Uterus (tissue), 2 donors: ENCODE measurements around the gene TCF12.

Experiments
- POLR2A ChIP-seq, 2 donors: fragments of 450-650 bp; IDR thresholded peaks; one replicate each; pipeline ENCODE4 v1.6.1; 2016; ENCODE audit warnings: antibody characterized with exemption in 2 of 2, mild to moderate bottlenecking in 1 of 2, moderate library complexity in 1 of 2
- TF ChIP-seq, protein P1 (sequence below), 4 experiments: fragments of 200-600 bp in 2 of 4; fragments of 450-650 bp in 2 of 4; sonication (generic) in 2 of 4; IDR thresholded peaks; one replicate each; pipeline ENCODE4 v1.5.1; 2016 to 2019; ENCODE audit warnings: antibody characterized with exemption in 4 of 4, mild to moderate bottlenecking in 2 of 4, moderate library complexity in 1 of 4

DNA sequence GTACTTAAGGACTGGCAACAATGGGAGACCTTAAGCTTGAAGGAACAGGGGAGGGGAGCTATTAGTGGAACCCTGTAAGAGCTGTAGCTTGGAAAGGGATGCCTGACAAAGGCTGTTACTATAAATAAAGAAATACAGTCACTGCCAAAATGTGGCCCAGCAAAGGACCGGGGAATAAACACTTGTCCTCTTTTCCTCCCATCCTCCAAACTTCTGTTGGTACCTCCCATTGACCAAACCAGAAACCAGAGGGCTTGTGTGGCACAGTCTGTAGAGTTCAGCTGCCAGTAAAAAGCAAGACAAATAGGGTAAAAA is 25.1 kb upstream of the TCF12 start:
- TF ChIP-seq, protein P1, sequence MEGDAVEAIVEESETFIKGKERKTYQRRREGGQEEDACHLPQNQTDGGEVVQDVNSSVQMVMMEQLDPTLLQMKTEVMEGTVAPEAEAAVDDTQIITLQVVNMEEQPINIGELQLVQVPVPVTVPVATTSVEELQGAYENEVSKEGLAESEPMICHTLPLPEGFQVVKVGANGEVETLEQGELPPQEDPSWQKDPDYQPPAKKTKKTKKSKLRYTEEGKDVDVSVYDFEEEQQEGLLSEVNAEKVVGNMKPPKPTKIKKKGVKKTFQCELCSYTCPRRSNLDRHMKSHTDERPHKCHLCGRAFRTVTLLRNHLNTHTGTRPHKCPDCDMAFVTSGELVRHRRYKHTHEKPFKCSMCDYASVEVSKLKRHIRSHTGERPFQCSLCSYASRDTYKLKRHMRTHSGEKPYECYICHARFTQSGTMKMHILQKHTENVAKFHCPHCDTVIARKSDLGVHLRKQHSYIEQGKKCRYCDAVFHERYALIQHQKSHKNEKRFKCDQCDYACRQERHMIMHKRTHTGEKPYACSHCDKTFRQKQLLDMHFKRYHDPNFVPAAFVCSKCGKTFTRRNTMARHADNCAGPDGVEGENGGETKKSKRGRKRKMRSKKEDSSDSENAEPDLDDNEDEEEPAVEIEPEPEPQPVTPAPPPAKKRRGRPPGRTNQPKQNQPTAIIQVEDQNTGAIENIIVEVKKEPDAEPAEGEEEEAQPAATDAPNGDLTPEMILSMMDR (IDR thresholded peaks at IDR 0.05): no peak
- no peak for TF ChIP-seq POLR2A (IDR thresholded peaks at IDR 0.05)
